A549 (cell line): ENCODE data around the gene GTF2F1.

ENCODE experiments used
- CHD4 ChIP-seq: fragments of 200-600 bp; sonication (generic); IDR thresholded peaks from 2 replicates; pipeline ENCODE4 v1.6.1; 2016; ENCODE audit warnings: antibody characterized with exemption, mild to moderate bottlenecking, borderline replicate concordance
- ESRRA ChIP-seq: fragments of 150-350 bp; IDR thresholded peaks from 2 replicates; pipeline ENCODE4 v1.6.1; 2014; ENCODE audit warnings: mild to moderate bottlenecking, low read length, borderline replicate concordance
- HDAC2 ChIP-seq: fragments of 200-600 bp; sonication (generic); IDR thresholded peaks from 2 replicates; pipeline ENCODE4 v1.6.1; 2016
- NR3C1 ChIP-seq: fragments of >200 bp; sonication (Bioruptor Twin); formaldehyde crosslinking; IDR thresholded peaks from 3 replicates; pipeline ENCODE4 v1.6.1; 2017
- POLR2A ChIP-seq: IDR thresholded peaks from 2 replicates; pipeline ENCODE4 v1.6.1; 2012; ENCODE audit warnings: mild to moderate bottlenecking, low read length
- POLR2AphosphoS2 ChIP-seq: conservative IDR thresholded peaks from 2 replicates; pipeline ENCODE4 v1.6.1; 2012; ENCODE audit warnings: low read length, improper control_type of control experiment, inconsistent platforms
- SREBF2 ChIP-seq: fragments of 450-650 bp; IDR thresholded peaks from 2 replicates; pipeline ENCODE4 v1.6.1; 2014; ENCODE audit warnings: mild to moderate bottlenecking, moderate library complexity
- TF ChIP-seq, protein P1 (sequence below): fragments of >200 bp; sonication (Bioruptor Twin); formaldehyde crosslinking; IDR thresholded peaks from 3 replicates; pipeline ENCODE4 v1.5.1; 2016
- TF ChIP-seq, protein P2 (sequence below): fragments of 250-450 bp; sonication (Bioruptor Pico); IDR thresholded peaks from 2 replicates; pipeline ENCODE4 v1.5.0; 2021; ENCODE audit warnings: mild to moderate bottlenecking, moderate library complexity, borderline replicate concordance
- TF ChIP-seq, protein P3 (sequence below): fragments of 450-650 bp; IDR thresholded peaks from 2 replicates; pipeline ENCODE4 v1.6.1; 2014; ENCODE audit warnings: antibody characterized with exemption
- TF ChIP-seq, protein P4 (sequence below): IDR thresholded peaks from 2 replicates; pipeline ENCODE4 v1.6.1; 2012
- TF ChIP-seq, protein P5 (sequence below): IDR thresholded peaks from 2 replicates; pipeline ENCODE4 v1.6.1; 2012

DNA sequence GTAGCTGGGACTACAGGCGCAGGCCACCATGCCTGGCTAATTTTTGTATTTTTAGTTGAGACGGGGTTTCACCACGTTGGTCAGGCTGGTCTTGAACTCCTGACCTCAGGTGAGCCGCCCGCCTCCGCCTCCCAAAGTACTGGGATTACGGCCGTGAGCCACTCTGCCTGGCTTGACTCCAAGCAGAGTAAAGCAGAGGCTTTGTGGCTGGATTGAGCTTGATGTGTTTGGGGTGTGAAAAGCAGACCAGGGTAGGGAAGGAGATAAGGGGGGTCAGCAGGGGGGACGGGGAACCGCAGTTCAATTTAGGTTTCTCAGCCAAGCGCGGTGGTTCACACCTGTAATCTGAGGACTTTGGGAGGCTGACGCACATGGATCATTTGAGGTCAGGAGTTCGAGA, 35.8 kb downstream of the GTF2F1 start:
- TF ChIP-seq, protein P1, sequence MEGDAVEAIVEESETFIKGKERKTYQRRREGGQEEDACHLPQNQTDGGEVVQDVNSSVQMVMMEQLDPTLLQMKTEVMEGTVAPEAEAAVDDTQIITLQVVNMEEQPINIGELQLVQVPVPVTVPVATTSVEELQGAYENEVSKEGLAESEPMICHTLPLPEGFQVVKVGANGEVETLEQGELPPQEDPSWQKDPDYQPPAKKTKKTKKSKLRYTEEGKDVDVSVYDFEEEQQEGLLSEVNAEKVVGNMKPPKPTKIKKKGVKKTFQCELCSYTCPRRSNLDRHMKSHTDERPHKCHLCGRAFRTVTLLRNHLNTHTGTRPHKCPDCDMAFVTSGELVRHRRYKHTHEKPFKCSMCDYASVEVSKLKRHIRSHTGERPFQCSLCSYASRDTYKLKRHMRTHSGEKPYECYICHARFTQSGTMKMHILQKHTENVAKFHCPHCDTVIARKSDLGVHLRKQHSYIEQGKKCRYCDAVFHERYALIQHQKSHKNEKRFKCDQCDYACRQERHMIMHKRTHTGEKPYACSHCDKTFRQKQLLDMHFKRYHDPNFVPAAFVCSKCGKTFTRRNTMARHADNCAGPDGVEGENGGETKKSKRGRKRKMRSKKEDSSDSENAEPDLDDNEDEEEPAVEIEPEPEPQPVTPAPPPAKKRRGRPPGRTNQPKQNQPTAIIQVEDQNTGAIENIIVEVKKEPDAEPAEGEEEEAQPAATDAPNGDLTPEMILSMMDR, result no peak
- TF ChIP-seq, protein P2, sequence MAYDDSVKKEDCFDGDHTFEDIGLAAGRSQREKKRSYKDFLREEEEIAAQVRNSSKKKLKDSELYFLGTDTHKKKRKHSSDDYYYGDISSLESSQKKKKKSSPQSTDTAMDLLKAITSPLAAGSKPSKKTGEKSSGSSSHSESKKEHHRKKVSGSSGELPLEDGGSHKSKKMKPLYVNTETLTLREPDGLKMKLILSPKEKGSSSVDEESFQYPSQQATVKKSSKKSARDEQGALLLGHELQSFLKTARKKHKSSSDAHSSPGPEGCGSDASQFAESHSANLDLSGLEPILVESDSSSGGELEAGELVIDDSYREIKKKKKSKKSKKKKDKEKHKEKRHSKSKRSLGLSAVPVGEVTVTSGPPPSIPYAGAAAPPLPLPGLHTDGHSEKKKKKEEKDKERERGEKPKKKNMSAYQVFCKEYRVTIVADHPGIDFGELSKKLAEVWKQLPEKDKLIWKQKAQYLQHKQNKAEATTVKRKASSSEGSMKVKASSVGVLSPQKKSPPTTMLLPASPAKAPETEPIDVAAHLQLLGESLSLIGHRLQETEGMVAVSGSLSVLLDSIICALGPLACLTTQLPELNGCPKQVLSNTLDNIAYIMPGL (CRISPR knock-in tag), result no peak
- TF ChIP-seq CHD4 (no peak), ESRRA (no peak), HDAC2 (no peak), POLR2A (no peak), SREBF2 (no peak), NR3C1 (no peak), POLR2AphosphoS2 (no peak)
- TF ChIP-seq, protein P3, sequence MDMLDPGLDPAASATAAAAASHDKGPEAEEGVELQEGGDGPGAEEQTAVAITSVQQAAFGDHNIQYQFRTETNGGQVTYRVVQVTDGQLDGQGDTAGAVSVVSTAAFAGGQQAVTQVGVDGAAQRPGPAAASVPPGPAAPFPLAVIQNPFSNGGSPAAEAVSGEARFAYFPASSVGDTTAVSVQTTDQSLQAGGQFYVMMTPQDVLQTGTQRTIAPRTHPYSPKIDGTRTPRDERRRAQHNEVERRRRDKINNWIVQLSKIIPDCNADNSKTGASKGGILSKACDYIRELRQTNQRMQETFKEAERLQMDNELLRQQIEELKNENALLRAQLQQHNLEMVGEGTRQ, result no peak
- TF ChIP-seq, protein P4, sequence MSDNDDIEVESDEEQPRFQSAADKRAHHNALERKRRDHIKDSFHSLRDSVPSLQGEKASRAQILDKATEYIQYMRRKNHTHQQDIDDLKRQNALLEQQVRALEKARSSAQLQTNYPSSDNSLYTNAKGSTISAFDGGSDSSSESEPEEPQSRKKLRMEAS, result no peak
- TF ChIP-seq, protein P5, sequence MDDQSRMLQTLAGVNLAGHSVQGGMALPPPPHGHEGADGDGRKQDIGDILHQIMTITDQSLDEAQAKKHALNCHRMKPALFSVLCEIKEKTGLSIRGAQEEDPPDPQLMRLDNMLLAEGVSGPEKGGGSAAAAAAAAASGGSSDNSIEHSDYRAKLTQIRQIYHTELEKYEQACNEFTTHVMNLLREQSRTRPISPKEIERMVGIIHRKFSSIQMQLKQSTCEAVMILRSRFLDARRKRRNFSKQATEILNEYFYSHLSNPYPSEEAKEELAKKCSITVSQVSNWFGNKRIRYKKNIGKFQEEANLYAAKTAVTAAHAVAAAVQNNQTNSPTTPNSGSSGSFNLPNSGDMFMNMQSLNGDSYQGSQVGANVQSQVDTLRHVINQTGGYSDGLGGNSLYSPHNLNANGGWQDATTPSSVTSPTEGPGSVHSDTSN, result no peak
